GM19397 (cell line): ENCODE data around the gene KRT40.

ENCODE experiments used
- ATAC-seq: cut with Tn5 transposase; IDR thresholded peaks from one replicate; pipeline ENCODE4 v1.9.1; 2021; ENCODE audit warnings: mild to moderate bottlenecking, moderate library complexity; ENCODE audit not compliant: unreplicated experiment

Gene KRT40

GRCh38 chr17:40997361-40997760, 13.2 kb upstream of the KRT40 start:
- ATAC-seq, result no peak

- no peak for ATAC-seq
Observed at GRCh38 chr17:40996829-40997228, 12.7 kb upstream of the KRT40 start.

GRCh38 chr17:40995116-40995515, 11.0 kb upstream of the KRT40 start:
- ATAC-seq, result no peak

GRCh38 chr17:40993839-40994238, 9.7 kb upstream of the KRT40 start, which contains the start of gene KRTAP3-3:
Gene KRTAP3-3 (minus strand): TSS chr17:40994164. CDS start chr17:40994097, 67 bp downstream.
- no peak for ATAC-seq

GRCh38 chr17:40993084-40993483, 9.0 kb upstream of the KRT40 start:
- no peak for ATAC-seq

GRCh38 chr17:40992666-40993065, 8.5 kb upstream of the KRT40 start:
- no peak for ATAC-seq

- no peak for ATAC-seq
Observed at GRCh38 chr17:40986920-40987319, 2.8 kb upstream of the KRT40 start.

- ATAC-seq, result no peak
Observed at GRCh38 chr17:40981115-40981514, 3.0 kb downstream of the KRT40 start.

- ATAC-seq, result no peak
Observed at GRCh38 chr17:40980596-40980995, 3.5 kb downstream of the KRT40 start.

- no peak for ATAC-seq
Observed at GRCh38 chr17:40980117-40980516, 4.0 kb downstream of the KRT40 start.

- no peak for ATAC-seq
Observed at GRCh38 chr17:40978575-40979151, 5.5 kb downstream of the KRT40 start.

- ATAC-seq, result no peak
Observed at GRCh38 chr17:40975516-40975915, 8.6 kb downstream of the KRT40 start.

GRCh38 chr17:40974366-40974765, 9.8 kb downstream of the KRT40 start:
- ATAC-seq, result no peak

- no peak for ATAC-seq
Observed at GRCh38 chr17:40967582-40967981, 16.5 kb downstream of the KRT40 start.

GRCh38 chr17:40966848-40967247, 17.3 kb downstream of the KRT40 start, which contains the start of gene KRT39:
Gene KRT39 (minus strand): TSS chr17:40966948. CDS start chr17:40966856, 92 bp downstream.
- no peak for ATAC-seq

- ATAC-seq, result no peak
Observed at GRCh38 chr17:40963838-40964237, 20.3 kb downstream of the KRT40 start.

- ATAC-seq, result no peak
Observed at GRCh38 chr17:40962059-40962561, 22.0 kb downstream of the KRT40 start.

- no peak for ATAC-seq
Observed at GRCh38 chr17:40961591-40961990, 22.5 kb downstream of the KRT40 start.

GRCh38 chr17:40960144-40960543, 24.0 kb downstream of the KRT40 start:
- ATAC-seq, result no peak

- ATAC-seq, result no peak
Observed at GRCh38 chr17:40958086-40958953, 25.8 kb downstream of the KRT40 start.

GRCh38 chr17:40956401-40957254, 27.5 kb downstream of the KRT40 start:
- ATAC-seq, result no peak
